ENCODE results near the gene TAOK2.
"Not testable (repeated sequence)": the region's sequence is repeated elsewhere in the genome, so short reads cannot be mapped to it uniquely, and the experiment has no call there.

TAOK2 gene

DNA sequence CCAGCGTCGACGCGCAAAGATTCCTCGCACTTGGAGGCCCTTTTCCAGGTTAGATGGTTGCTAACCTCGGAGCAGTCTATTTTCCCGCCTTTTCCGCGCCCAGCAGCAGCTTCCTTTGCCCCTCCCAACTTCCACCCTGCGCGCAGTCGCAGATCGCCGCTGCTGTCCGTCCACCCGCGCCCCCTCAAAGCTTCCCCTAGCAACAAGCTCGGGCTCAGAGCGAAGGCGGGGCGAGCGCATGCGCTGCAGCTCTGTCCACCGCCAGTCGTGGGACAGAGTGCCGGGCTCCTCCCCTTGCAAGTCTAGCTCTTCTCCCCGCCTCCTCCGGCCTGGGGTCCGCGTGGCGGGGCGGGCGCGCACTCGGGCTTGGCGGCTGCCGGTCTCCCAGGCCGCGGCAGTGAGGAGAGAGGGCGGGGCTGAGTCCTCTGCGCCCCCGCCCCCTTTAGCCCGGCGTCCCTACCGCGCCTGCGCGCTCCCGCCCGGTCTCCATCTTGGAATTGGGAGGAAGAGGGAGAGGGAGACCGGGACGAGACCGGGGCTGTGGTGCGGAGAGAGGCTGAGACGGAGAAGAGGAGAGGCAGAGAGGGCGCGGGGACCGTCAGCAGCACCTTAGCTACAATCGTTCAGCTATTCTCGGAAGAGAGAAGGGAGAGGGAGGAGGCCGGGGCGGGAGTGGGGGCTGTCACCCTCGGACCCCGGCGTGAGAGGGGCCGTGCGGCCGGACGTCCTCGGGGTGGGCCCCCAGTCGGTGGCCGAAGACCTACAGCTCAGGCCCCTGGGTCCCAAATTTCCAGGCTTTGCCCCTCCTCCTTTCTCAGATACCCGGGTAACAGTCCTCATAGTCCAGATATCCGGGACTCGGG is at the start of gene TAOK2:
TAOK2 (plus strand) TSS at position 485 of the 863 bp plus-strand sequence. CDS start 3,905 bp downstream, outside the sequence.
- peak; percentile 94 to 99 for DNase-seq

DNA sequence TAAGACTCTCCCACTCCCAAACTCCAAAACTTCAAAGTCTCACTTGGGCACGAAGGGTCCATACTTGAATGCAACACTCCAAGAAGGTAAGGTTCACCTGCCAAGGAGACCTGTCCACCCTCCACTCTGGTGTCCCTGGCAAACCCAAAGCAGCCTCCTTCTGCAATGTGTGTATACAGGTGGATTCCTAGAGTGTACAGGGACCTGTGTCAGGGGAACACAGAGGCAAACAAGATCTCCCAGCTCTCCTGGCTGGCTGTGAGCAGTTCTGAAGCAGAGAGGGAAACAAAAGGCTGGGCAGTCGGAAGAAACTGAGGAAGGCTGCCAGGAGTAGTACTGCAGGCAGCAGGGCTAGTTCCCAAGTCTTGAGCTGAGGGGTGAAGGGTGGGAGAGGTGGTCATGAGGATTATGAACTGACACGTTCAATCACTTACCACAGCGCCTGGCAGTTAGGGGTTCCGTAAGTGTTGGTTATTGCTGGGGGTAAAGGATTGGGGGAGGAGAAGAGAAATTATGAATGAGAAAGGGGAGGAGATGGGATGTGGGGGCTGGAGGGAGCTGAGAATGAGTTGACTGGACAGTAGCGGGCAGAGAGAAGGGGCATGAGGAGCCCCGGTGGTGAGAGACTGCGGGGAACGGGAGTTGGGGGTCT is 48.4 kb upstream of the TAOK2 start:
- no peak for DNase-seq

DNA sequence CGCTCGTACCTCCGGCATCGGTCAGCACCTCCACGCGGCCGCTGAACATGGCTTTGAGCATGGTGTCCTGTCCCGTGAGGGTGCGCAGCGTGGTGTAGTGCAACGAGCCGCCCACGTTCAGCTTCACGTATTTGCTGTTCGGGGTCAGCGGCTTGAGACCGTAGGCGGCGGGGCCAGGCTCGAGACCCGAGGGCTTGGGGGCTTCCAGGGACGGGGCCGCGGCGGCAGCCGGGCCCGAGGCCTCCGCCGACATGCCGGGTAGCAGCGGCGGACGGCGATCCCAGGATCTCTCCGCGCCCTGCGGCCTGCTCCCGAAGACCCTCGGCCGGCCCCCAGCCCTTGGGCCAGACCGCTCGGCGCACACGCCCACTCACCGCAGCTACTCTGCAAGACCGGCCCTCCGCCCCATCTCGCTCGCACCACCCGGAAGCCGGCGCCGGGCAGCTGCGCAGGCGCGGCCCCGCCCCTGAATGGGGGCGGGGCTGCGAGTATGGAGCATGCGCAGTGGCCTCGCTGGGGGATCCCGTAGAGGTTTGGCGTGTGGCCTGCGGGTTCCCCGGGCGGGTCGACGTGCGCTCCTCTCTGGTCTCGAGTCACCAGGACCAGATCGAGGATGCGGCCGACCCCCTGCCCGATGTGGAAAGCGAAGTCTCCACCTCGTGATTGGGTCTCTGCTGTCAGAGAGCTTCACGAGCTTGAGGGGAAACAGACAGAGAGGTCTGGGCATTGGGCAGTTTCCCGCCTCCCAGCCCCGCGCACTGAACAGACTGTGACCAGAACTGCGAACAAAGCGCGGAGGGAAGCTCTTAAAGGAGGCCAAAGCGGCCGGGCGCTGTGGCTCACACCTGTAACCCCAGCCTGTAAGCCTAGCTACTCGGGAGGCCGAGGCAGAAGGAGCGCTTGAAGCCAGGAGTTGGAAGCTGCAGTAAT is 47.6 kb upstream of the TAOK2 start, which contains the start of gene KCTD13:
KCTD13 (minus strand) TSS at position 446 of the 930 bp plus-strand sequence; CDS start at position 253, 193 bp downstream.
- peak; percentile 55 to 90 for DNase-seq

DNA sequence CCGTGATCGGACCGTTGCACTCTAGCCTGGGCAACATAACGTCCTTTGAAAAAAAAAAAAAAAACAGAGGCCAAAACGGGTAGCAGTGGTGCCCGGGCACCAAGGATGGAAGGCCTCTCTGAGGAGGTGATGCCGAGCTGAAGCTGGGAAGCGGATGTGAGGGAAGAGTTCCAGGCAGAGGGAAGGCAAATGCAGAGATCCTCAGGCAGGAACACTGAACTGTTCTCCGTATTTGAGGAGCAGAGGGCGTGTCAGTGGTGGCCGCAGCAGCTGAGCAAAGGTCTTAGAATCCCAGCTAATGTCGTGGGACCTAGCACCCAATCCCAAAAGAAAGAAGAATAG is 47.0 kb upstream of the TAOK2 start:
- peak in 1 of 2 experiments; percentile 28 for DNase-seq

DNA sequence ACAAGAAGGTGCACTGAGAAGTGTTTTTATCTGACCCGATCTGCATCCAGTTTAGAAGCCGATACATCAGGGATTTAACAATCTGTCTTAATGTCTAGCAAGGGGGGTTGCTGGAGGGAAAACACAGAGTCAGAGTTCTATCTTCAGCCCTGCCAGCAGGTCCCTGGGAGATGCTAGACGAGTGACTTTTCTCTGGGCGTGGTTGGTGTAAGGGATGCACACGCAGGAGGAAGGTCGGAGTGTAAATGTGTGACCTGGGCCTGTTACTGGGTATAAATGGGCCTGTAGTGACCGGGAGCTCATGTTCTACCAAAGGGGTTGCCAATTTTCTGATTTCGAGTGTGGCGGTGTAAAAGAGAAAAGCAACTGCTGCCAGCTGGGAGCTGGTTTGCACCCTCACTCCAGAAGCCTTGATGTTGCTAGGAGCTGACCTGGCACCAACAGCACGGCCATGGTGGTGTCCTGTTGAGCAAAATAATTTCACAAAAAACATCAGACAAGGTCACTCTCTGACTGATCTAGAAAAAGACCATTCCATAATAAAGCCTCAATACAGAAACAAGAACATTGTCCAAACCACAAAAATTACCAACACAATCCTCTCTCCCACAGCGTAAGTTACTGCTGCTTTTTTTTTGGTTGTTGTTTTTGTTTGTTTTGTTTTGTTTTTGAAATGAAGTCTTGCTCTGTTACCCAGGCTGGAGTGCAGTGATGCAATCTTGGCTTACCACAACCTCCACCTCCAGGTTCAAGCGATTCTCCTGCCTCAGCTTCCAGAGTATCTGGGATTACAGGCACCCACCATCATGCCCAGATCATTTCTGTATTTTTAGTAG is 46.4 kb upstream of the TAOK2 start:
- peak in 1 of 2 experiments; percentile 34 for DNase-seq

DNA sequence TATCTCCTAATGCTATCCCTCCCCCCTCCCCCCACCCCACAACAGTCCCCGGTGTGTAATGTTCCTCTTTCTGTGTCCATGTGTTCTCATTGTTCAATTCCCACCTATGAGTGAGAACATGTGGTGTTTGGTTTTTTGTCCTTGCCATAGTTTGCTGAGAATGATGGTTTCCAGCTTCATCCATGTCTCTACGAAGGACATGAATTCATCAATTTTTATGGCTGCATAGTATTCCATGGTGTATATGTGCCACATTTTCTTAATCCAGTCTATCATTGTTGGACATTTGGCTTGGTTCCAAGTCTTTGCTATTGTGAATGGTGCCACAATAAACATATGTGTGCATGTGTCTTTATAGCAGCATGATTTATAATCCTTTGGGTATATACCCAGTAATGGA is 41.9 kb upstream of the TAOK2 start:
- not testable (repeated sequence) for DNase-seq

DNA sequence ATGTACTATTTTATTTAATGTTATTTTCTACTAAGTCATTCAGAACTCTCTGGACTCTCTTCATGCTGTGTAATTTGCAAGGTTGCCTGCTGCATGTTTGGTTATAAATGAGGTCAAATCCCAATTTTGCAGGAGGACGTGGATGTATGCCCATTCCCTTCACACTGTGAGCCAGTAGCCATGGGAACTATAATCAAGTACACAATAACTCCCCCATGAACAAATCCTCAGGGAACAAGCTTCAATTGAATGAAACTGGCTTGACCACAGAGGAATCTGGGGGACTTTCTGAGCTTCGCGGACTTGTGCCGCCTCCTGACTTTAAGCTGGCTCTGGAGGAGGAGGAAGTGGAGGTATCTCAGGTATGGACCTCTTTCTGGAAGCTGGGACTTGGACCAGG is 33.0 kb upstream of the TAOK2 start:
- no peak for DNase-seq

DNA sequence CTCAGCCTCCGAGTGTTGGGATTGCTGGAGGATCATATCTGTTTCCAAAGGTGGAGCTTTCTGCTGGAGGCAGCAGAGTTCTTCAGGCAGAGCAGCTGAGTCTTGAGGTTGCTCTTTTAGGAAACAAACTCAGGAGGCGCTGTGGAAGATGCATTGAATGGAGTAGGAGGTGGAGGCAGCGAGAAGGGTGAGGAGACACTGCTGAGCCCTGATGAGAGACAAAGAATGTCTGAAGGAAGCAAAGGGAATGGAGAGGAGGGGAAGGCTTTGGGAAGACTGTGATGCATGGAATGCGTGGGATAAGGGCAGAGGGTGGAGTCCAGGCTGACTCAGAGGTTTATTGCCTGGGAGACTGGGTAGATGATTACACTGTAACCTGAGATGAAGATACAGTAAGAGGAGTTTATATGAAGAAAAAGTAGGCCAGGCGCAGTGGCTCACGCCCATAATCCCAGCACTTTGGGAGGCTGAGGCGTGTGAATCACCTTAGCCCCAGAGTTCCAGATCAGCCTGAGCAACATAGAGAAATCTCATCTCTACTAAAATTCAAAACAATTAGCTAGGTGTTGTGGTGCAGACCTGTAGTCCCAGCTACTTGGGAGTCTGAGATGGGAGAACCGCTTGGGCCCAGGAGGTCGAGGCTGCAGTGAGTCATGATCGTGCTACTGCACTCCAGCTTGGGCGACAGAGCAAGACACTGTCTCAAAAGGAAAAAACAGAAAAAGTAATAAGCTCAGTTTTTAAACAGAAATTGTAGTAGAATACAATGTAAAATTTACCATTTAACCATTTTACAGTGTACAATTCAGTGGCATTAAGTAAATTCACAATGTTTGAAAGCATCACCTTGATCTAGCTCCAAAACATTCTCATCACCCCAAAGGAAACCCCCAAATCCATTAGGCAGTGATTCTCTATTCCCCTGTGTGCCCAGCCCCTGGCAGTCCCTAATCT is 29.5 kb upstream of the TAOK2 start:
- DNase-seq: no peak

DNA sequence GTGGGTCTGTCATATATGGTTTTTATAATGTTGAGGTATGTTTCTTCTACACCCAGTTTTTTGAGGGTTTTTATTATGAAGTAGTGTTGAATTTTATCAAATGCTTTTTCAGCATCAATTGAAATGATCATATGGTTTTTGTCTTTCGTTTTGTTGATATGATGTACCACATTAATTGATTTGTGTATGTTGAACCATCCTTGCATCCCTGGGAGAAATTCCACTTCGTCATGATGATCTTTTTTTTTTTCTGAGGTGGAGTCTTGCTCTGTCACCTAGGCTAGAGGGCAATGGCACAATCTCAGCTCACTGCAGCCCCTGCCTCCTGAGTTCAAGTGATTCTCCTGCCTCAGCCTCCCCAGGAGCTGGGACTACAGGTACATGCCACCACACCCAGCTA is 25.8 kb upstream of the TAOK2 start:
- no peak for DNase-seq

DNA sequence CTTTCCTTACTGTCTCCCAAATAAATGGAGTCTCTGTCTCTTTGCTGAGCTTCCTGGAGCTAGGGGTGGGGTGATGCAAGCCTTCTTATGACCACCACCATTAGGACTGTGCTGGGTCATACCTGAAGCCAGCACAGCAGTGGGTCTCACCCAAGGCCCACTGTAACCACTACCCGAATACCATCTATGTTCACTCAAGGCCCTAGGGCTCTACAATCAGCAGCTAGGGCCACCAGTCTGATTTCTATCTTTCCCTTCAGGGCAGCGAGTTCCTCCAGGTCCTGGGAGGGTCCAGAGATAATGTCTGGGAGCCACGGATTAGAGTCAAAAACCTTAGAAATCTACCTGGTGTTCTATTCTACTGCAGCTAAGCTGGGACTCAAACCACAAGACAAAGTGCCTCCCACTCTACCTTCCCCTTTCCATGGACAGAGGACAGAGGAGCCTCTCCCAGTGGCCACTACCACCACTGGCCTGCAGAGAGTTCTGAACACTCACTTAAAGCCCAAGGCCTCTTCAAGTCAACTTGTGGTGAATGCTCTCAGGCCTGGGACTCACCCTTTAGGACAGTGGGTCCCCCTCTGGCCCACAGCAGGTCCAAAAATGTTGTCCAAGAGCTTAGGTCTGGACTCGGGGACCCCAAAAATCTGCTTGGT is 22.7 kb upstream of the TAOK2 start:
- no peak for DNase-seq

DNA sequence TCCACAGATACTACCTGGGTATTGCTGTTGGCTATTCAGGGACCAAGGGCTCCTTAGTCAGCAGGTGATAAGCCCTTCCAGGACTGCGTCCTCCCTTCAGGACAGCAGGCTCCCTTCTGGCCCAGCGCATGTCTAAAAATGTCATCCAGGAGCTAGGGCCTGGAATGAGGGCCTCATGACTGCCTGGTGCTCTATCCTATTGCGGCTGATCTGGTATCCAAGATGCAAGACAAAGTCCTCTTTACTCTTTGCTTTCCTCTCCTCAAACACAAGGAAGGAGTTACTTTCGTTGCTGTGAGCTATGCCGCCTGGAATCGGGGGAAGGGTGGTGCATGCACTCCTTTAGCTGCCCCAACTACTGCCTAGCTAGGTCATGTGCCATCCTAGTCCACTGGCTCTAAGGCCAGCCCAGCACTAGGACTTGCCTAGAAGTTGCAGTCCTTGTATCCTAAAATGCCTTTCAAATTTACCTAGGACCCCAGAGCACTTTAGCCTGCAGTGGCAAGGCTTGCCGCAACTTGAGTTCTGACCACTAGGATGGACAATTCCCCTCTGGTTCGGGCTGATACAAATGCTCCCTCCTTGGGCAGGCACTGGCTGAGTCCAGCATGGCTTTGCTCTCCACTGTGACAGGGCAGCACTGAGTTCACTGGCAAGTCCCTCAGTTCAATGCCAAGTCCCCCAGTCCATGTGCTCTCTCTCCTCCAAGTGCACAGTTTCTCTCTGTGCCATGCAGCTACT is 21.9 kb upstream of the TAOK2 start:
- no peak for DNase-seq

DNA sequence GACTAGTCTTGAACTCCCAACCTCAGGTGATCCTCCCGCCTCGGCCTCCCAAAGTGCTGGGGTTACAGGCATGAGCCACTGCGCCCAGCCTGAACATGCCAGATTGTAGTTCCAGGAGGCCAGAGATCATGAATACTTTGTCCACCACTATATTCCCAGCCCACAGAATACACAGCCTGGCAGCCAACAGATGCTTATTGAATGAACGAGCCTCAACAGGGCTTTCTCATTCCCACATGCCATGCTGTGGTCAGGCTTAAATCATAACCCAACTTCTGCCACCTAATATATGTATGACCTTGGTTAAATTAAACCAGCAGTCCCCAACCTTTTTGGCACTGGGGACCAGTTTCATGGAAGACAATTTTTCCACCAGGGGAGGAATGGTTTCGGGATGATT is 14.9 kb upstream of the TAOK2 start:
- no peak for DNase-seq

DNA sequence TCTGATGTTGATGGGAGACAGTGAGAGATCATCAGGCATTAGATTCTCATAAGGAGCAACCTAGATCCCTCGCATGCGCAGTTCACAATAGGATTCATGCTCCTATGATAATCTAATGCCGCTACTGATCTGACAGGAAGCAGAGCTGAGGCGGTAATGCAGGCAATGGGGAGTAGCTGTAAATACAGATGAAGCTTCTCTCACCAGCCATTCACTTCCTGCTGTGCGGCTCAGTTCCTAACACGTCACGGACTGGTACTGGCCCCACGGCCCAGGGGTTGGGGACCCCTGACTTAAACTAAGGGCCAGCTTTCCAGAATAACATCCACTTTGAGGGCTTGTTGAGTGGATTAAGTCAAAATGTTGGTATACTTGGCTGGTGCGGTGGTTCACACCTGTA is 14.4 kb upstream of the TAOK2 start:
- no peak for DNase-seq

DNA sequence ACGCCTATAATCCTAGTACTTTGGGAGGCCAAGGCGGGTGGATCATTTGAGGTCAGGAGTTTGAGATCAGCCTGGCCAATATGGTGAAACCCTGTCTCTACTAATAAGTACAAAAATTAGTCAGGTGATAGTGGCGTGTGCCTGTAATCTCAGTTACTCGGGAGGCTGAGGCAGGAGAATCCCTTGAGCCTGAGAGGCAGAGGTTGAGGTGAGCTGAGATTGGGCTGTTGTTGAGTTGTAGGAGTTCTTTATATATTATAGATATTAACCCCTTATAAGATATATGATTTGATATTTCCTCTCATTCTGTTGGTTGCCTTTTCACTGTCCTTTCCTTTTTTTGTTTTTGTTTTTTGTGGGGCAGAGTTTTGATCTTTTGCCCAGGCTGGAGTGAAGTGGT is 13.8 kb upstream of the TAOK2 start:
- DNase-seq: not testable (repeated sequence)

DNA sequence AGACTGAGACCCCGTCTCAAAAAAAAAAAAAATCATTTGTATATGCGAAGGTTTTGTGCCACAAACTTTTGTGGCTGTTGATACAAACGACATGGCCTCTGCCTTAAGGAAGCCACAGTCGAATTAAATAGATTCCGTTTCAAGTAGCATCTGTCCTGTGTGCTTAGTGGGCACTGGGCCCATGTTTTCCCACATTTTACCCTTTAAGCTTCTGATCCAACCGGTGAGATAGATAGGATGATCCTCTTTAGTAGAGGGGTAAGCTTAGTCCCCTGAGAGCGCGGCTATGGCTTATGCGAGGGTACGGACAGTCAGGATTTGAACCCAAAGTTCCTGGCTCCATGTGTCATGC is 12.6 kb upstream of the TAOK2 start:
- DNase-seq: no peak

DNA sequence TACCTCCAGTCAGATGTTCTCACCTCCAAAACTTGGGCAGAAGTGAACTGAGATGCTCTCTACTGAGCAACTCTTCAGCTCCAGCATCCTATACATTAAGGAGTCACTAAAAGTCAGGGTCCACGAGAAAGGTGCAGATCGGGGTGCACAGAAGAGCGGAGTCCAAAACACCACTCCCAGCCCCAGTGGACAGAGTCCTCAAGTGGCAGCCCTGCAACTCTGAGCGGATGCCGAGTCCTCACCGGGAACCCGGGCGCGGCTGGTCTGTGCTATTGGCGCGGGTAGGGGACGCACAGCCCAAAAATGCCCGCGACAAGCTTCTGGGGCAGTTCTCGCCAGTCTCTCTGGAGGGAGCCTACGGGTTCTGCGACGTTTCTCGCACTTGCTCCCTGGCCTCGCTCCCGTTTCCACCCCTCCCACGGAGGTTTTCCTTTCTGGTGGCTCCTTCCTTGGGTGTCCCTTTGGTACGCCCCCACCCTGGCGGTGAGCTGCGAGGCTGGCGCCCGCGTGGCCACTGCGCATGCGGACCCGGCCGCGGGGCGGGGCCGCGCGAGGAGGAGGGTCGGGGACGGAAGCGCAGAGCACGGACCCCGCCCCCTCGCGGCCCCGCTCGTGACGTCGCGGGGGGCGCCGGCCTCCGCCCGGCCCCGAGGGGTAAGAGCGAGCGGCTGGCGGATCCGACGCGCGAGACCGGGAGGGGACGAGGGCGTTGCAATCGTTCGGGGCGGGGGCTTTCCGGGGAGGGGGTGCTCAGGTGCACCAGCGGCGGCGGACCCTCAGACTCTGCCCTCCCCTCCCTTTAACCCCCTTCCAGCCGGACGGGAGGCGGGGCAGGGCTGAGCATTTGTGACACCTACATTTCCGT is 12.0 kb upstream of the TAOK2 start, which contains the start of gene TMEM219:
TMEM219 (plus strand) TSS at position 601 of the 865 bp plus-strand sequence. CDS start 1,065 bp downstream, outside the sequence.
- DNase-seq: peak; percentile 71 to 93

DNA sequence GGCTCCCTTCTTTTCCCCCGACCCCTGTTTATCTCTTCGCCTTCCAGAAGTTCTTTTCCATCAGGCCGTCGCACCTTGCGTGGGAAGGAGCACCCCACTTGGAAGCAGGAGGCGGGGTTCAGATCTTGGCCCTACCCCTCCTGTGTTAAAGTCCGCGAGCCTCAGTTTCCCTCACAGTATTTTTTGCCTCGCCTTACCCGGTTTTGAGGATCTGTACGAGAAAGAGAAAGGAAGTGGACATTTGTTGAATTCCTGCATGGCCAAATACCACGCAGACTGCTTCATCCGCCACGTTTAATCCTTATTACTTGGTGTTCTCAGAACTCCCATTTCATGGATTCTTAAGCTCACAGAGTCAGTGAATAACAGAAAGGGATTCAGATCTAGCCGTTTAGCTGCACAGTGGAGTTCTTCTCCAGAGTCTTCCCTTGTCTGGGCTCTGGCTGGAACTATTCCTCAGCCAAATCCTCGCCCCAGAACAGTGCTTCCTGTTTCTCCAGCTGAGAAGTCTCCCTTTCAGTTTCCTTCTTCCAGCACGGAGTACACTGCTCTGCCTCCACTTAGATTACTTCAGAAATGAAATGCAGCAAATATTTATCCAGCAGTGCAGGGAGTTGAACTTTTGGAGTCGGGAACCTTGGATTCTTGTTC is 11.2 kb upstream of the TAOK2 start:
- DNase-seq: no peak

Measured in NCI-H446 (cell line).